ENCODE data around the gene PACS2. TPM values are rescaled to one million over a fixed set of nuclear protein-coding genes. Genes with fewer than 3 reads are reported as not detected.
"Not testable (repeated sequence)": the region's sequence is repeated elsewhere in the genome, so short reads cannot be mapped to it uniquely, and the experiment has no call there.

Gene PACS2
- total RNA-seq, 2 donors from 2014 or later: 117 to 121 TPM

DNA sequence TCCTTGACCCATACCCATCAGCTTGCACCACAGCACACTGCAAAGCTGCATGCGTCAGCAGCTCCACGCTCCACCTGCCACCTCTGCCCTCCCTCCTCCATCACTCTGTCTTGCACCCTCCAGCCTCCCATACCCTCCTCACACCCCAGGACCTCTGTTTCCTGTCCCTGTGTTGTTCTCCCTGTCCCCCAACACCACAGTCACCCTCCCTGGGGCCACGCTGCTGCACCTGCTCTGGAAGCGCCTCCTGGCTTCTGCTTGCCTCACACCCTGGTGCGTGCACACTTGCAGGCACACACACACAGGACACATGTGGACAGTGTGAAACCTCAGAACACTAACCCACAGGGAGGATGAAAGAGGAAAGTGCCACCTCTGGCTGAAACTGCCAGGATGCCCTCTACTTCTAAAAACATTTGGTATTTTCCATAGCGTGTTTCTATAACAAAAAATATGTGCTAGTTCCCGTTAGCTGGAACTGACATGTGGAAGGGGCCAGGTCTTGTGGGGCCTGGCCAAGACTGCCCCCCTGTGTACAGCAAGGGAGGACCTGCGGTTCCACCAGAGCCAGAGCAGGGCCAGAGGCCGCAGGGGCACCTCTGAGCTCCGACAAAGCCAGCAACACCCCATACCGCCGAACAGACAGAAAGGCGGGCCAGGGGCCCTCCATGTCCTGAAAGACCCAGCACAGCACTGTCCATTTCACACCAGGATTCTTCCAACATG is 23.8 kb upstream of the PACS2 start:
- no peaks in the 10 kb centered on the region for H3K4me1 ChIP-seq (ENCODE audit: control insufficient read depth, insufficient read depth, low read length)
- Mint-ChIP-seq H3K27me3 (ENCODE audit: insufficient read depth) (no peaks in the 10 kb centered on the region), H3K4me3 (no peak overlapping the region), H3K9me3 (no peaks in the 10 kb centered on the region), H3K27ac (no peak overlapping the region), H3K36me3 (ENCODE audit: low read depth) (no peaks in the 10 kb centered on the region), H3K4me1 (no peaks in the 10 kb centered on the region)
- H3K36me3 ChIP-seq (ENCODE audit: control insufficient read depth, insufficient read depth, low read length): no peaks in the 10 kb centered on the region
- TF ChIP-seq, protein P1, sequence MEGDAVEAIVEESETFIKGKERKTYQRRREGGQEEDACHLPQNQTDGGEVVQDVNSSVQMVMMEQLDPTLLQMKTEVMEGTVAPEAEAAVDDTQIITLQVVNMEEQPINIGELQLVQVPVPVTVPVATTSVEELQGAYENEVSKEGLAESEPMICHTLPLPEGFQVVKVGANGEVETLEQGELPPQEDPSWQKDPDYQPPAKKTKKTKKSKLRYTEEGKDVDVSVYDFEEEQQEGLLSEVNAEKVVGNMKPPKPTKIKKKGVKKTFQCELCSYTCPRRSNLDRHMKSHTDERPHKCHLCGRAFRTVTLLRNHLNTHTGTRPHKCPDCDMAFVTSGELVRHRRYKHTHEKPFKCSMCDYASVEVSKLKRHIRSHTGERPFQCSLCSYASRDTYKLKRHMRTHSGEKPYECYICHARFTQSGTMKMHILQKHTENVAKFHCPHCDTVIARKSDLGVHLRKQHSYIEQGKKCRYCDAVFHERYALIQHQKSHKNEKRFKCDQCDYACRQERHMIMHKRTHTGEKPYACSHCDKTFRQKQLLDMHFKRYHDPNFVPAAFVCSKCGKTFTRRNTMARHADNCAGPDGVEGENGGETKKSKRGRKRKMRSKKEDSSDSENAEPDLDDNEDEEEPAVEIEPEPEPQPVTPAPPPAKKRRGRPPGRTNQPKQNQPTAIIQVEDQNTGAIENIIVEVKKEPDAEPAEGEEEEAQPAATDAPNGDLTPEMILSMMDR (conservative IDR thresholded peaks at IDR 0.05): peak; percentile 55
- no peaks in the 10 kb centered on the region for H3K27me3 ChIP-seq (ENCODE audit: control insufficient read depth, insufficient read depth, low read length, poor library complexity, severe bottlenecking)
- H3K27ac ChIP-seq (ENCODE audit: low read depth, low read length): no peak overlapping the region
- H3K9ac ChIP-seq (ENCODE audit: extremely low read depth, low read length, poor library complexity, severe bottlenecking): no peak overlapping the region
- no peaks in the 10 kb centered on the region for H3K9me3 ChIP-seq (ENCODE audit: control insufficient read depth, low read length)
- no peak for DNase-seq
- WGBS, 2 experiments (ENCODE audit: insufficient coverage in 1 of 2, insufficient read length in 1 of 2): 85 to 87% methylated on average over 11 to 13 of the region's 13 CpGs
- no peak overlapping the region for H3K4me3 ChIP-seq (ENCODE audit: low read length)

DNA sequence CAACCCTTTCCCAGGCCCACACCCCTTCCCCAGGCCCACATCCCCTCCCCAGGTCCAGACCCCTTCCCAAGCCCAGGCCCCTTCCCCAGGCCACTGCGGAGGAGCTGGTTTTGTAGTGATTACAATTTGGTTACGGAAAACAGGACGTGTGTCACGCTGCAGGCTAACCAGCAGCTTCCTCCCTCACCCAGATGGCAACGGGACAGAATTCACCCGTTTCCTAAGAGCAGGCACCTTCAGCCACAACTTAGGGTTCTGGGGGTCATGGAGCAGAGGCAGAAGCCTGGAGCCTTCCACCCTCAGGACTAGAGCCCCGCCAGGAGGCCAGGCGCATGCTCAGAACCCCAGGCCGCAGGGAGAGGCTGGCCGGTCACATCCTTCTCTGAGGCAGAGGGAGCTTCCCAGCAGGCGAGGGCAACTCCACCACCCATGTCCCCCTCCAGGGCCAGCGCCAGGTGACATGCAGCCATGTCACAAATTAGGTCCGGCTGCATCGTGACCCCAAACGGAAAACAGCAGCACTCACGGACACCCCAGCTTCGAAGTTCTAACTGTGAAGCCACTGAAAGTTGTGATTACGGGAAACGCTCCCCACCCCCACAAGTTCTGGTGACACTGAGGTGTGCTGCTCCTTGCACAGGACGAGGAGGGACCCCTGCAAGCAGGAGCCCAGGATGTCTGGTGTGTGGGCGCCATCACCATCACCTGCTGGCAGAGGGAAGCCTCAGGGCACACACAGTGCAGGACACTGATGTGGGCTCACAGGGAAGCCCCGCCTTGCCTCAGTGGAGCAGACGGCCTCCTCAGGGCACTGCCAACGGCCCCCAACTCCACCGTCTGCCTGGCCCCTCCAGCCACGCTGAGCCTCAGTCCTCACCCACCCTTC is 21.5 kb upstream of the PACS2 start:
- no peaks in the 10 kb centered on the region for H3K9me3 ChIP-seq (ENCODE audit: control insufficient read depth, low read length)
- Mint-ChIP-seq H3K36me3 (ENCODE audit: low read depth) (peaks cover 5% of the 10 kb centered on the region), H3K4me1 (no peaks in the 10 kb centered on the region), H3K9me3 (no peaks in the 10 kb centered on the region), H3K27me3 (ENCODE audit: insufficient read depth) (no peaks in the 10 kb centered on the region), H3K4me3 (no peak overlapping the region), H3K27ac (no peak overlapping the region)
- WGBS, 2 experiments (ENCODE audit: insufficient coverage in 1 of 2, insufficient read length in 1 of 2): 93 to 96% methylated on average over 21 to 26 of the region's 26 CpGs
- no peaks in the 10 kb centered on the region for H3K4me1 ChIP-seq (ENCODE audit: control insufficient read depth, insufficient read depth, low read length)
- DNase-seq: peak; percentile 34
- H3K27ac ChIP-seq (ENCODE audit: low read depth, low read length): no peak overlapping the region
- no peaks in the 10 kb centered on the region for H3K36me3 ChIP-seq (ENCODE audit: control insufficient read depth, insufficient read depth, low read length)
- TF ChIP-seq, protein P1 (conservative IDR thresholded peaks at IDR 0.05): no peak
- H3K27me3 ChIP-seq (ENCODE audit: control insufficient read depth, insufficient read depth, low read length, poor library complexity, severe bottlenecking): no peaks in the 10 kb centered on the region
- H3K9ac ChIP-seq (ENCODE audit: extremely low read depth, low read length, poor library complexity, severe bottlenecking): no peak overlapping the region
- no peak overlapping the region for H3K4me3 ChIP-seq (ENCODE audit: low read length)

DNA sequence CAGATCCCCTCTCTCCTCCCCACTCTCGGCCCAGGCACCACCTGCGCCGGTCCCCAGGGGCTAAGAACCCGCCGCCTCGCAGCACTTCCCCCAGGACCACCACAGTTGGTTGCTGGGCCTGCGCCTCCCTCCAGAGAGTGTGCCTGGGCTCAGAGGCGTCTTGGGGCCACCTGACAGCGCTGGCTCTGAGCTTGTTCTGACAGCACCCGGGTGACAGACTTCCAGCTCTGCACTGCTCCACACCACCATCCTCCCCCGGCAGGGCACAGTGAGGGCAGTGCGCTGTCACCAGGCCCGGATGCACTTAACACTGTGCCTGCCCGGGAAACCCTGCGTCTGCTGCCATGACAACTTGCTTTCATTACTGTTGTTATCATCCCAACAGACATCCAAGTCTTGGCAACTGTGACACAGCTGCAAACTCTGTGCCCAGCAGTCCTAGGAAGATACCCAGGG is 20.4 kb upstream of the PACS2 start:
- peak overlapping the region; percentile 70 for H3K27ac ChIP-seq (ENCODE audit: low read depth, low read length)
- no peaks in the 10 kb centered on the region for H3K36me3 ChIP-seq (ENCODE audit: control insufficient read depth, insufficient read depth, low read length)
- 80 to 93% methylated on average over 5 to 15 of the region's 15 CpGs for WGBS, 2 experiments (ENCODE audit: insufficient coverage in 1 of 2, insufficient read length in 1 of 2)
- no peaks in the 10 kb centered on the region for H3K27me3 ChIP-seq (ENCODE audit: control insufficient read depth, insufficient read depth, low read length, poor library complexity, severe bottlenecking)
- H3K4me3 ChIP-seq (ENCODE audit: low read length): no peak overlapping the region
- Mint-ChIP-seq H3K4me3 (no peak overlapping the region), H3K27me3 (ENCODE audit: insufficient read depth) (no peaks in the 10 kb centered on the region), H3K4me1 (no peaks in the 10 kb centered on the region), H3K27ac (no peak overlapping the region), H3K36me3 (ENCODE audit: low read depth) (peaks cover 8% of the 10 kb centered on the region), H3K9me3 (no peaks in the 10 kb centered on the region)
- no peaks in the 10 kb centered on the region for H3K9me3 ChIP-seq (ENCODE audit: control insufficient read depth, low read length)
- no peak overlapping the region for H3K9ac ChIP-seq (ENCODE audit: extremely low read depth, low read length, poor library complexity, severe bottlenecking)
- no peaks in the 10 kb centered on the region for H3K4me1 ChIP-seq (ENCODE audit: control insufficient read depth, insufficient read depth, low read length)
- TF ChIP-seq, protein P1 (conservative IDR thresholded peaks at IDR 0.05): no peak
- DNase-seq: no peak

DNA sequence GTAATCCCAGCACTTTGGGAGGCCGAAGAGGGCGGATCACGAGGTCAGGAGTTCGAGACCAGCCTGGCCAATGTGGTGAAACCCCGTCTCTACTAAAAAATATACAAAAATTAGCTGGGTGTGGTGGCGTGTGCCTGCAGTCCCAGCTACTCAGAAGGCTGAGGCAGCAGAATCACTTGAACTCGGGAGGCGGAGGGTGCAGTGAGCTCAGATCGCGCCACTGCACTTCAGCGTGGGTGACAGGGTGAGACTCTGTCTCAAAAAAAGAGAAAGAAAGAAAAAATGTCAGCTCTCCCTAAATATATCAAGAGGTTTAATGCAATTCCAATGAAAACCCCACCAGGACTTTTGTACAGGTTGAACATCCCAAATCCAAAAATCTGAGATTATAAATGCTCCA is 17.2 kb upstream of the PACS2 start:
- not testable (repeated sequence) for H3K4me3 ChIP-seq (ENCODE audit: low read length); H3K4me1 Mint-ChIP-seq; DNase-seq; H3K36me3 ChIP-seq (ENCODE audit: control insufficient read depth, insufficient read depth, low read length); H3K9me3 ChIP-seq (ENCODE audit: control insufficient read depth, low read length); H3K9ac ChIP-seq (ENCODE audit: extremely low read depth, low read length, poor library complexity, severe bottlenecking); H3K27me3 Mint-ChIP-seq (ENCODE audit: insufficient read depth); H3K9me3 Mint-ChIP-seq; H3K4me1 ChIP-seq (ENCODE audit: control insufficient read depth, insufficient read depth, low read length); H3K27ac Mint-ChIP-seq; H3K4me3 Mint-ChIP-seq; H3K27me3 ChIP-seq (ENCODE audit: control insufficient read depth, insufficient read depth, low read length, poor library complexity, severe bottlenecking); H3K36me3 Mint-ChIP-seq (ENCODE audit: low read depth); H3K27ac ChIP-seq (ENCODE audit: low read depth, low read length)
- 97 to 98% methylated on average over 10 to 11 of the region's 11 CpGs for WGBS, 2 experiments (ENCODE audit: insufficient coverage in 1 of 2, insufficient read length in 1 of 2)
